ENCODE results near the gene LIMA1. TPM values are rescaled to one million over a fixed set of nuclear protein-coding genes. Genes with fewer than 3 reads are reported as not detected.

Gene LIMA1
- total RNA-seq, 3 donors from 2014 or later, result 128 to 162 (median 156) TPM

GRCh38 chr12:50145439-50145838, 137.9 kb downstream of the LIMA1 start:
- H3K4me1 ChIP-seq, result no peaks in the 10 kb centered on the region
- no peak for DNase-seq (ENCODE audit: low spot score in 2 of 2)
- H3K27ac ChIP-seq, result no peak overlapping the region
- no peak overlapping the region for H3K4me3 ChIP-seq
- intact Hi-C loops (cut with DNase I; ENCODE audit: low total_unique reads), result no loop called here
- no peaks in the 10 kb centered on the region for H3K27me3 ChIP-seq
- H3K36me3 ChIP-seq, result no peaks in the 10 kb centered on the region
- no peak for TF ChIP-seq CTCF (IDR thresholded peaks at IDR 0.05)
- no peak for TF ChIP-seq POLR2AphosphoS5 (IDR thresholded peaks at IDR 0.05)
- no peak for TF ChIP-seq POLR2A (IDR thresholded peaks at IDR 0.05)
- no peaks in the 10 kb centered on the region for H3K9me3 ChIP-seq

GRCh38 chr12:50142993-50143392, 140.3 kb downstream of the LIMA1 start:
- intact Hi-C loops (cut with DNase I; ENCODE audit: low total_unique reads), result no loop called here
- TF ChIP-seq POLR2A (IDR thresholded peaks at IDR 0.05) (no peak), CTCF (IDR thresholded peaks at IDR 0.05) (no peak), POLR2AphosphoS5 (IDR thresholded peaks at IDR 0.05) (no peak)

GRCh38 chr12:50132505-50133135, 150.7 kb downstream of the LIMA1 start:
- no peaks in the 10 kb centered on the region for H3K4me1 ChIP-seq
- intact Hi-C loops (cut with DNase I; ENCODE audit: low total_unique reads), result no loop called here
- TF ChIP-seq POLR2A (IDR thresholded peaks at IDR 0.05) (no peak), CTCF (IDR thresholded peaks at IDR 0.05) (peak in 2 of 3 donors; percentile 30 to 60)
- no peak overlapping the region for H3K27ac ChIP-seq
- no peaks in the 10 kb centered on the region for H3K9me3 ChIP-seq
- H3K4me3 ChIP-seq, result no peak overlapping the region
- no peaks in the 10 kb centered on the region for H3K27me3 ChIP-seq
- no peak for DNase-seq (ENCODE audit: low spot score in 2 of 2)
- H3K36me3 ChIP-seq, result no peaks in the 10 kb centered on the region

More at GRCh38 chr12:50142993-50143392, 140.3 kb downstream of the LIMA1 start:
- no peak overlapping the region for H3K4me3 ChIP-seq
- no peaks in the 10 kb centered on the region for H3K36me3 ChIP-seq
- no peak overlapping the region for H3K27ac ChIP-seq
- no peaks in the 10 kb centered on the region for H3K27me3 ChIP-seq
- H3K4me1 ChIP-seq, result no peaks in the 10 kb centered on the region
- no peaks in the 10 kb centered on the region for H3K9me3 ChIP-seq
- no peak for DNase-seq (ENCODE audit: low spot score in 2 of 2)

- H3K36me3 ChIP-seq, result no peaks in the 10 kb centered on the region
- DNase-seq (ENCODE audit: low spot score in 2 of 2), result no peak
- intact Hi-C loops (cut with DNase I; ENCODE audit: low total_unique reads), result no loop called here
- no peak overlapping the region for H3K27ac ChIP-seq
- TF ChIP-seq POLR2A (IDR thresholded peaks at IDR 0.05), result no peak
- no peak for TF ChIP-seq CTCF (IDR thresholded peaks at IDR 0.05)
- no peak for TF ChIP-seq POLR2AphosphoS5 (IDR thresholded peaks at IDR 0.05)
- H3K4me1 ChIP-seq, result no peaks in the 10 kb centered on the region
- no peaks in the 10 kb centered on the region for H3K27me3 ChIP-seq
- H3K4me3 ChIP-seq, result no peak overlapping the region
- H3K9me3 ChIP-seq, result no peaks in the 10 kb centered on the region
Measured at GRCh38 chr12:50129290-50129689, 154.0 kb downstream of the LIMA1 start.

- DNase-seq (ENCODE audit: low spot score in 2 of 2), result peak in 1 of 2 donors; percentile 7
- Histone ChIP-seq H3K4me1 (no peaks in the 10 kb centered on the region), H3K27me3 (no peaks in the 10 kb centered on the region), H3K27ac (no peak overlapping the region), H3K4me3 (no peak overlapping the region), H3K36me3 (no peaks in the 10 kb centered on the region), H3K9me3 (no peaks in the 10 kb centered on the region)
- TF ChIP-seq POLR2AphosphoS5 (IDR thresholded peaks at IDR 0.05) (no peak), CTCF (IDR thresholded peaks at IDR 0.05) (no peak), POLR2A (IDR thresholded peaks at IDR 0.05) (no peak)
- intact Hi-C loops (cut with DNase I; ENCODE audit: low total_unique reads), result no loop called here
Measured at GRCh38 chr12:50127546-50127945, 155.8 kb downstream of the LIMA1 start.

Other genes with a start within 250 kb of the LIMA1 start
- gene ASIC1, start 225.9 kb downstream of the LIMA1 start, total RNA-seq, result under 1 TPM; 0.80 to 0.98 (median 0.88) TPM
- 10 to 100 TPM; 50.6 to 56.7 (median 51.5) TPM for gene SMARCD1, start 198.2 kb downstream of the LIMA1 start, total RNA-seq
- 1,000 to 10,000 TPM in 1 of 3 donors, 100 to 1,000 TPM in 2; 235 to 4,731 (median 280) TPM for gene GPD1, start 179.5 kb downstream of the LIMA1 start, total RNA-seq
- 100 to 1,000 TPM in 1 of 3 donors, 10 to 100 TPM in 2; 66.7 to 139 (median 95.4) TPM for gene COX14, start 171.3 kb downstream of the LIMA1 start, total RNA-seq
- 10 to 100 TPM; 25.0 to 40.1 (median 32.4) TPM for gene CERS5, start 116.2 kb downstream of the LIMA1 start, total RNA-seq
- not detected for gene FAM186A, start 113.1 kb upstream of the LIMA1 start, total RNA-seq
- gene LARP4, start 117.4 kb upstream of the LIMA1 start, total RNA-seq, result 10 to 100 TPM; 34.2 to 61.9 (median 56.3) TPM
- gene DIP2B, start 221.5 kb upstream of the LIMA1 start, total RNA-seq, result 10 to 100 TPM; 26.6 to 44.8 (median 33.4) TPM